Ovary (tissue), 3 donors: ENCODE results near the gene USH2A.

ENCODE experiments used
- POLR2A ChIP-seq: fragments of 450-650 bp; IDR thresholded peaks from one replicate; pipeline ENCODE4 v1.6.1; 2017; ENCODE audit warnings: antibody characterized with exemption, mild to moderate bottlenecking, moderate library complexity
- TF ChIP-seq, protein P1 (sequence below), 3 donors: fragments of 450-650 bp in 2 of 3; fragments of 200-600 bp in 1 of 3; IDR thresholded peaks; one replicate each; pipeline versions ENCODE4 v1.5.1 to v1.8.0; 2016 to 2022; ENCODE audit warnings: antibody characterized with exemption in 3 of 3, mild to moderate bottlenecking in 1 of 3
- donor health status: DM: no; HTN: no; CAD: no.

DNA sequence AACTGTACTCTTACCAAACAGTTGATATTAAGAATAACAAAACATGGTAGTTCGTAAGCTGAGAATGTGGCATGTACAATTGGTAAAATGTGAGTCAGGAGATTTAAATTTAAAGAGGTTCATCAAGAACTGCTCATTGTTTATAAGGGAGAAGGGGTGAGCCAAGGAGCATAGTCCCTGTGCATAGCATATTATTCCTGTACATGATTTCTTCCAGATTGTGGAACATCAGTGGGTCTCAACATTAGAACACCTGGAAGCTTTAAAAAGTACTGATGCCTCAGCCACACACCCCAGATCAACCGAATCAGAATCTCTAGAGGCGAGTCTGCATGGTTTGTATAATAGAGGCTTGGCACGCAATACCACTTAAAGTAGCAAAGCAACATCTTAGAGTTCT is 800.1 kb downstream of the USH2A start:
- TF ChIP-seq, protein P1, sequence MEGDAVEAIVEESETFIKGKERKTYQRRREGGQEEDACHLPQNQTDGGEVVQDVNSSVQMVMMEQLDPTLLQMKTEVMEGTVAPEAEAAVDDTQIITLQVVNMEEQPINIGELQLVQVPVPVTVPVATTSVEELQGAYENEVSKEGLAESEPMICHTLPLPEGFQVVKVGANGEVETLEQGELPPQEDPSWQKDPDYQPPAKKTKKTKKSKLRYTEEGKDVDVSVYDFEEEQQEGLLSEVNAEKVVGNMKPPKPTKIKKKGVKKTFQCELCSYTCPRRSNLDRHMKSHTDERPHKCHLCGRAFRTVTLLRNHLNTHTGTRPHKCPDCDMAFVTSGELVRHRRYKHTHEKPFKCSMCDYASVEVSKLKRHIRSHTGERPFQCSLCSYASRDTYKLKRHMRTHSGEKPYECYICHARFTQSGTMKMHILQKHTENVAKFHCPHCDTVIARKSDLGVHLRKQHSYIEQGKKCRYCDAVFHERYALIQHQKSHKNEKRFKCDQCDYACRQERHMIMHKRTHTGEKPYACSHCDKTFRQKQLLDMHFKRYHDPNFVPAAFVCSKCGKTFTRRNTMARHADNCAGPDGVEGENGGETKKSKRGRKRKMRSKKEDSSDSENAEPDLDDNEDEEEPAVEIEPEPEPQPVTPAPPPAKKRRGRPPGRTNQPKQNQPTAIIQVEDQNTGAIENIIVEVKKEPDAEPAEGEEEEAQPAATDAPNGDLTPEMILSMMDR (IDR thresholded peaks at IDR 0.05), result no peak
- no peak for TF ChIP-seq POLR2A
